NCI-H345 (cell line): Measurements from ENCODE around the gene PTPRN2.
"Not testable (repeated sequence)": the region's sequence is repeated elsewhere in the genome, so short reads cannot be mapped to it uniquely, and the experiment has no call there.

ENCODE experiments used
- DNase-seq: peaks from one replicate; lab custom pipeline; 2025; lab: John Stamatoyannopoulos, UW

The PTPRN2 gene

GRCh38 chr7:157996359-157997079 is 591.1 kb downstream of the PTPRN2 start:
- no peak for DNase-seq

DNA sequence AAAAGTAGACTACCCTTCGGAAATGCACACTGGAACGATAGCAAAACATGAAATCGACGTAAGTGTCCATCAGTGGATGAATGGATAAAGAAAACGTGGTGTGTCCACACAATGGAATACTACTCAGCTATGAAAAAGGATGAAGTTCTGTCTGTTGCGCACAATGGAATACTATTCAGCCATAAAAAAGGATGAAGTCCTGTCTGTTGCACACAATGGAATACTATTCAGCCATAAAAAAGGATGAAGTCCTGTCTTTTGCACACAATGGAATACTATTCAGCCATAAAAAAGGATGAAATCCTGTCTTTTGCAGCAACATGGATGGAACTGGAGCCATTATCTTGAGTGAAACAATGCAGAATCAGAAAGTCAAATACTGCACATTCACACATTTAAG is 591.8 kb downstream of the PTPRN2 start:
- DNase-seq = no peak

GRCh38 chr7:157994319-157994718 is 593.3 kb downstream of the PTPRN2 start:
- DNase-seq = no peak

GRCh38 chr7:157993406-157994105 is 594.1 kb downstream of the PTPRN2 start:
- DNase-seq = no peak

DNA sequence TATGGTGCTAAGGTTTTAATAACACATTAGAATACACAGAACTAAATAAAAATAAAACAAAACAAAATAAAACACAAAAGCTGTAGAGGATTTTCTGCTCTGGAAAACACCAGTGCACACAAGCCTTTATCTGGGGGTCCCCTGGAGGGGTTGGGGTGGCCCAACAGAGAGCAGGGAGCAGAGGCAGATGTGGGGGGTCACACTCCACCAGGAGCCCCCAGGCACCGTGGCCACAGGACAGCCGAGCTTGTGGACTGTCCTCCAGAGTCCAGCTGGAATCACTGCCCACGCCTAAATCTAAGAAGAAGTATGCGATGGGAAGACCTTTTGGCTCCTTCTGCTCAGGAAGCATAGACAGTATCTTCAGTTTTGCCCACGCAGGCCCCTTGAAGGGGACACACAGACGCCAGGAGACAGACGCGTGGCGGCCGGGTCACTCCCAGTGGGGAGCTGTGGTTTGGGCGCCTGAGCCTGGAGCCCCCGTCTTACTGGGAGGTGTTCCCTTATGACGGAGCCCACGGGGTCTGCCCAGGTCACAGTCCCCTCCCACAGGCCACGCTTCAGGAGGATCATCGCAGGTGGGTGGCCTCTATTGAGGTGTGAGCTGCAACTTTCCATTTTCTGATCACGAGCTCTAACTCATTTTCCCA is 595.0 kb downstream of the PTPRN2 start:
- DNase-seq = no peak

GRCh38 chr7:157991761-157992160 is 595.9 kb downstream of the PTPRN2 start:
- no peak for DNase-seq

- no peak for DNase-seq
Measured at GRCh38 chr7:157991351-157991750, 596.3 kb downstream of the PTPRN2 start.

GRCh38 chr7:157990881-157991250 is 596.8 kb downstream of the PTPRN2 start:
- no peak for DNase-seq

DNA sequence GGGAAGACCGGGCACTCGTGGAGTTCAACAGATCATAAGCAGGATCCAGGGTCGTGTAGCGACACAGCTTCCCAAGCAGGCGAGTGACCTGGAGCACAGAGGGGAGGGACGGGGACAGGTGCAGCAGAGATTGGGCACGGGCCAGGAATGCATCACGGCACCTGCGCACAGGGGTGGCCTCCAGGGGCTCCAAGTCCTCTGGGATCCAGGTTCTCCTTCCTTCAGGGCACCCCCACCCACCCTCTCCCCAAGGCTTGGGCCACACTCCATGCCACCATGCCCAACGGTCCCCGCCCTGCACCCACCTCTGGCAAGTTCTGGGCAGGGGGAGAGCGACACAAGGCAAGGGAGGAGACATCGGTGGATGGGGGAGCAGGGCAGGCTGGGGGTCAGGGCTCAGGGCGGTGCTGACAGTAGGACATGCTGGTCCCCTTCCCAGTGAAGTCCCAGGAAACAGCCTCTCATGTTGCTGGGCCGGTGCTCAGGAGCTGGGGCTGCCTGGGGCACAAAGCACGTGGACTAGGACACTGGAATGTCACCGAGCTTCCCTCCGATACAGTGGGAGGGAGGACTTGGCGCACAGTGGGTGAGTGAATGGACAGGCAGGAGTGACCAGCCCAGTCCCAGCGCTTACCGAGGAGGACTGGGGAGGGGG is 597.3 kb downstream of the PTPRN2 start:
- DNase-seq = peak; percentile 14

DNA sequence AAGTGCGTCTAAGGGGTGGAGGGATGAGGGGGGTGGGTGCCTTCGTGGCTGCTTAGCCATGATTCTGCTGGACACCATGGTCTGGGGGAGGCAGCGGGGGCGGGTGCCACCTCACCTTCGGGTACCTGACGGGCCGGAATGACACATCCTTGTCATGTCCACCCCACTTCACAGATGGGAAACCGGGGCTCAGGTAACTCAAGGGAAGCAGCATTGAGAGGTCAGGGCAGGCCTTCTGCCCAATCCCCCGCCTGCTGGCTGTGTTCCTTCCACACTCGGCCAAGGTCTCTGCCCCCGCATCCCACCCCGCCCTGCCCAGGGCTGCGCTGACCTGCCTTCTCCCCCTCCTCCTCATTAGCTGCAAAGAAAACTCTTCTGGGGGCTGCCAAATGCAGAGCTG is 598.0 kb downstream of the PTPRN2 start:
- no peak for DNase-seq

GRCh38 chr7:157987906-157988305 is 599.7 kb downstream of the PTPRN2 start:
- no peak for DNase-seq

GRCh38 chr7:157986051-157986450 is 601.6 kb downstream of the PTPRN2 start:
- no peak for DNase-seq

DNA sequence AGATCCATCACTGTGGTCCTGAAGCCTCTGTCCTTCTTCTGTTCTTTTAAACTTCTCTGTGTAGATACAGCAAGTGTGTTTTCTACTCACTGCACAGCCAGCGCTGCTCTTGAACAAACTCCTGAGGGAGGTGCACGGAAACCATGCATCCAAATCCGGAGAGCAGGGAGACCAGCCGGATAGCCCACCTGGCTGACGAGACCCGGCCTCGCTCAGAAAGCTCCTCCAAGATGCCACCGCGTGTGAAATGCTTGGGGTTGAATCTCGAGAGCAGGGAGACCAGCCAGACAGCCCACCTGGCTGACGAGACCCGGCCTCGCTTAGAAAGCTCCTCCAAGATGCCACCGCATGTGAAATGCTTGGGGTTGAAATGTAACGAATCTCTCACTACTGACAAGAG is 602.0 kb downstream of the PTPRN2 start:
- DNase-seq = no peak

DNA sequence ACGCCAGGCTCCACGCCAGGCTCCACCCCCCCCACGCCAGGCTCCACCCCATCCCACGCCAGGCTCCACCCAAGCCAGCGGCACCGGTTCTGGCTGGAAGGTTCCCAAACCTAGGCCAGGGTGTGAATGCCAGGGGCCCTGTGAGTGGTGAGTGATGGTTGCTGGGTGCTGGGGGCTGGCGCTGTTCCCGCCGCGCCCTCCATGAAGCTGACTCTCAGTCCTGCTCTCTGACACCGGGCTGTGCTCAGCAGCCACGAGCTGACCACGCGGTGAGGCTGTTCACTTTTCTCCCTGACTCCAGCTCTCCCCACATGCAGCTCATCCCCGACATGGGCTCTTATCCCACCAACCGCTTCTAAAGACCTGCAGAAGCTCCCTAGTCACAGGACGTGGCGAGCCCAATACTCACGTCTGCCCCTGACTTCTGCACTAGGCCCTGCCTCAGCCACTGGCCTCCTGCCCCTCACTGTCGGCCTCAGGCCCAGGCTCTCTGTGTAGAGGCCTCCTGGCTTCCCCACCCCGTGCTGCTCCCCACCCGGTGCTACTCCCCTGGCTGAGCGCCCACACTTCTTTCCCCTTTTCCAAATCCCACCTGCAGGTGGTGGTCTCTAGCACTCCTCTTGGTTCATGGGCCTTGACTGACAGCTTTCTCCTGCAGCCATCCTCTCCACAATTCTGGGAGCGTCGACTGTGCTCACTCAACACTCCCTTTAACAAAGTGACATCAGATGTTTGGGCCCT is 603.0 kb downstream of the PTPRN2 start:
- no peak for DNase-seq

DNA sequence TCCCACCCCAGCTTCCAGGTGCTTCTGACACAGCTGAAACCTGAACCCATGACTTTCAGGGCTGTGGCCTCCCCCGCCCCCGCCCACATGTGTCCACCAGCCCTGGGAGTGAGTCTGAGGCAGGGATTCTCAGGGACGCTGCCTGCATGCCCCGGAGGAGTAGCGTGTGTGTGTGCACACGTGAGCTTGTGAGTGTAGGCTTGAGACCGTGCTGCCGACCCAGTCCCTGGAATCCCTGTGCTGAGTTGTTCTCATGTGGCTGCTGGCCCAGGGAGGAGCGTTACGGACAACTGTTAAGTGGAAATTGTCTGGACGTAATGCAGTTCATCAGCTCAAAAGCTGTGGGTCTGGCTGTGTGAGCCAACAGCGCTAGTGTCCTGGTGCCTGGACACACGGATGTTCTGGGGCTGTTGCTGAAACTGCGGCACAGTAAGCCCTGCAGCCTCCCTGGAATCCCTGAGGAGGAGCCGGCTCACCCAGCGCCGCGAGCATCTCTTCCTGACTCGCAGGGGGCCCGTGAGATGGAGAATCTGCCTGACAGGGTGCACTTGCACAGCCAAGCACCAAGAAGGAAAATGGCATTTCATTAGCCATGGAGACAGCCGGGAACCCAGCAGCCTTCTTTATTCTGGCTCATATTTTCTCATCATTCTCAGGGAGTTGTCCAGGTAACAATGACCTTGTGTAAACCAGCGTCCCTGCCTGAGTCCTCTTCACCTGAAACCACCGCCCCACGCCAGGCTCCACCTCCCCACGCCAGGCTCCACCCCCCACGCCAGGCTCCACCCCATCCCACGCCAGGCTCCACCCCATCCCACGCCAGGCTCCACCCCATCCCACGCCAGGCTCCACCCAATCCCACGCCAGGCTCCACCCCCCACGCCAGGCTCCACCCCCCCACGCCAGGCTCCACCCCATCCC is 603.9 kb downstream of the PTPRN2 start:
- DNase-seq = no peak

DNA sequence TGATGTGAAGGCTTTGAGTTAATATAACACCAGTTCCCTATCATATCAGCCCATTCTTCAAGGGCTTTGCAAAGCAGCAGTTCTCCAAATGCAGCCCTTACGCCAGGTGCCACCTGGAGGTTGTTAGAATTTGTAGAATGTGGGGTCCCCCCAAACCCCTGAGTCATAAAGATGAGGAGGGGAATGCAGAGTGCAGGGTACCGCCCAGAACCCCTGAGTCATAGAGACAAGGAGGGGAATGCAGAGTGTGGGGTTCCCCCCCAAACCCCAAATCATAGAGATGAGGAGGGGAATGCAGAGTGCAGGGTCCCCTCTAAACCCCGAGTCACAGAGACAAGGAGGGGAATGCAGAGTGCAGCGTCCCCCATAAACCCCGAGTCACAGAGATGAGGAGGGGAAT is 605.8 kb downstream of the PTPRN2 start:
- DNase-seq = no peak

- DNase-seq = no peak
Measured at GRCh38 chr7:157980774-157981173, 606.8 kb downstream of the PTPRN2 start.

- not testable (repeated sequence) for DNase-seq
Measured at GRCh38 chr7:157980341-157980731, 607.3 kb downstream of the PTPRN2 start.

GRCh38 chr7:157979636-157980340 is 607.8 kb downstream of the PTPRN2 start:
- peak; percentile 90 for DNase-seq

DNA sequence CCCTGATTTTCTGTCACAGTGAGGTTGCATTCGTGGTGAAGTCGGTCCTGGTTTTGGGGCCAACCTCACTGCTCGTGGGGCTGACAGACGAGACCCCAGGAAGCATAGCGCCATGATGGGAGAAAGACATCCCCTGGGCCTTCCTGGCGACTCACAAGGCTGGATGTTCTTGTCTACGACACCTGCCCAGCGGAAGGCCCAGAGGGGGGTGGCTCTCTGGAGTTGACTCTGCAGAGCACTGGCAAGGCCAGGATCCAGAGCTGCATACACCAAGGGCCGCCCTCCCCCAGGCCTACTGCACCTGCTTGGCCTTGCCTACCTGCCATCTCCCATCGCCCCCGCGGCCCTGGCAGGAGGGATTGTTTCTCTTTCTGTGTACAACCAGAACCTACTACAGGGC is 608.9 kb downstream of the PTPRN2 start:
- peak; percentile 82 for DNase-seq
